Smooth muscle cell (in vitro differentiated cells): ENCODE measurements around the gene MMP24OS. TPM values are rescaled to one million over a fixed set of nuclear protein-coding genes. Genes with fewer than 3 reads are reported as not detected.

Experiments
- DNase-seq: peaks from one replicate; lab custom pipeline; 2025; ENCODE audit not compliant: unreplicated experiment; lab: John Stamatoyannopoulos, UW
- H2AFZ ChIP-seq: fragments of 200-600 bp; sonication (generic); 2 replicates; pipeline ENCODE4 v1.6.0; 2016; ENCODE audit warnings: antibody characterized with exemption, low read depth, mild to moderate bottlenecking
- H3F3A ChIP-seq: fragments of 200-600 bp; sonication (generic); 2 replicates; pipeline ENCODE4 v1.6.0; 2017; ENCODE audit warnings: antibody characterized with exemption, low read depth
- H3K27ac ChIP-seq: fragments of 200-600 bp; sonication (generic); 2 replicates; pipeline ENCODE4 v1.5.1; 2016; ENCODE audit warnings: low read depth, mild to moderate bottlenecking
- H3K27me3 ChIP-seq: fragments of 200-600 bp; sonication (generic); 2 replicates; pipeline ENCODE4 v1.6.1; 2016; ENCODE audit warnings: low read depth, mild to moderate bottlenecking
- H3K36me3 ChIP-seq: fragments of 200-600 bp; sonication (generic); 2 replicates; pipeline ENCODE4 v1.5.1; 2016; ENCODE audit warnings: low read depth
- H3K4me1 ChIP-seq: fragments of 200-600 bp; sonication (generic); 2 replicates; pipeline ENCODE4 v1.5.1; 2016; ENCODE audit warnings: low read depth
- H3K4me2 ChIP-seq: fragments of 200-600 bp; sonication (generic); 2 replicates; pipeline ENCODE4 v1.6.0; 2016; ENCODE audit warnings: mild to moderate bottlenecking
- H3K4me3 ChIP-seq: fragments of 200-600 bp; sonication (generic); 2 replicates; pipeline ENCODE4 v1.5.1; 2016; ENCODE audit warnings: mild to moderate bottlenecking
- H3K79me2 ChIP-seq: fragments of 200-600 bp; sonication (generic); 2 replicates; pipeline ENCODE4 v1.6.0; 2016; ENCODE audit warnings: low read depth, mild to moderate bottlenecking
- H3K9ac ChIP-seq: fragments of 200-600 bp; sonication (generic); 2 replicates; pipeline ENCODE4 v1.6.0; 2016; ENCODE audit warnings: low read depth
- H3K9me3 ChIP-seq: fragments of 200-600 bp; sonication (generic); replicated peaks from 2 replicates; pipeline ENCODE4 v1.5.1; 2016; ENCODE audit warnings: low read depth
- H4K20me1 ChIP-seq: fragments of 200-600 bp; sonication (generic); 2 replicates; pipeline ENCODE4 v1.6.0; 2016; ENCODE audit warnings: low read depth
- WGBS: methylation state at CpG from one replicate; pipeline ENCODE4 v1.1.7; 2016; ENCODE audit warnings: low lambda C conversion rate; 5-methylcytosine and 5-hydroxymethylcytosine counted together
- polyA plus RNA-seq: library from polyadenylated mRNA; unstranded; fragments of >200 nt; fragmentation: Nextera tagmentation; extraction: Ambion mirVana; gene quantifications from 2 replicates; pipeline ENCODE4 v1.2.1, GENCODE V29; 2016
- total RNA-seq: library from RNA; depleted of rRNA; stranded (reverse); fragments of >200 nt; gene quantifications from 2 replicates; pipeline ENCODE4 v1.2.3, GENCODE V29; 2014
- TF ChIP-seq, protein P1 (sequence below): fragments of 200-600 bp; sonication (generic); IDR thresholded peaks from 2 replicates; pipeline ENCODE4 v1.5.1; 2017; ENCODE audit warnings: borderline replicate concordance, mild to moderate bottlenecking, antibody characterized with exemption; ENCODE audit not compliant: insufficient read depth, poor library complexity, severe bottlenecking

The MMP24OS gene
- total and polyA plus RNA-seq, 2 experiments from 2014 or later = 14.3 to 44.7 TPM

- H3K4me3 ChIP-seq = no peak overlapping the region
- H3K27ac ChIP-seq = no peak overlapping the region
- peaks cover 10% of the 10 kb centered on the region for H4K20me1 ChIP-seq
- DNase-seq = no peak
- peaks cover 20% of the 10 kb centered on the region for H3F3A ChIP-seq
- no peaks in the 10 kb centered on the region for H3K4me1 ChIP-seq
- H3K9me3 ChIP-seq = no peaks in the 10 kb centered on the region
- H3K9ac ChIP-seq = no peak overlapping the region
- 97% methylated on average over 12 of the region's 12 CpGs for WGBS
- no peaks in the 10 kb centered on the region for H3K36me3 ChIP-seq
- H2AFZ ChIP-seq = no peak overlapping the region
- no peaks in the 10 kb centered on the region for H3K27me3 ChIP-seq
- no peak overlapping the region for H3K4me2 ChIP-seq
- TF ChIP-seq, protein P1, sequence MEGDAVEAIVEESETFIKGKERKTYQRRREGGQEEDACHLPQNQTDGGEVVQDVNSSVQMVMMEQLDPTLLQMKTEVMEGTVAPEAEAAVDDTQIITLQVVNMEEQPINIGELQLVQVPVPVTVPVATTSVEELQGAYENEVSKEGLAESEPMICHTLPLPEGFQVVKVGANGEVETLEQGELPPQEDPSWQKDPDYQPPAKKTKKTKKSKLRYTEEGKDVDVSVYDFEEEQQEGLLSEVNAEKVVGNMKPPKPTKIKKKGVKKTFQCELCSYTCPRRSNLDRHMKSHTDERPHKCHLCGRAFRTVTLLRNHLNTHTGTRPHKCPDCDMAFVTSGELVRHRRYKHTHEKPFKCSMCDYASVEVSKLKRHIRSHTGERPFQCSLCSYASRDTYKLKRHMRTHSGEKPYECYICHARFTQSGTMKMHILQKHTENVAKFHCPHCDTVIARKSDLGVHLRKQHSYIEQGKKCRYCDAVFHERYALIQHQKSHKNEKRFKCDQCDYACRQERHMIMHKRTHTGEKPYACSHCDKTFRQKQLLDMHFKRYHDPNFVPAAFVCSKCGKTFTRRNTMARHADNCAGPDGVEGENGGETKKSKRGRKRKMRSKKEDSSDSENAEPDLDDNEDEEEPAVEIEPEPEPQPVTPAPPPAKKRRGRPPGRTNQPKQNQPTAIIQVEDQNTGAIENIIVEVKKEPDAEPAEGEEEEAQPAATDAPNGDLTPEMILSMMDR = no peak
- peaks cover 13% of the 10 kb centered on the region for H3K79me2 ChIP-seq
These were observed 2.1 kb downstream of the MMP24OS start for GRCh38 chr20:35275741-35276251.

DNA sequence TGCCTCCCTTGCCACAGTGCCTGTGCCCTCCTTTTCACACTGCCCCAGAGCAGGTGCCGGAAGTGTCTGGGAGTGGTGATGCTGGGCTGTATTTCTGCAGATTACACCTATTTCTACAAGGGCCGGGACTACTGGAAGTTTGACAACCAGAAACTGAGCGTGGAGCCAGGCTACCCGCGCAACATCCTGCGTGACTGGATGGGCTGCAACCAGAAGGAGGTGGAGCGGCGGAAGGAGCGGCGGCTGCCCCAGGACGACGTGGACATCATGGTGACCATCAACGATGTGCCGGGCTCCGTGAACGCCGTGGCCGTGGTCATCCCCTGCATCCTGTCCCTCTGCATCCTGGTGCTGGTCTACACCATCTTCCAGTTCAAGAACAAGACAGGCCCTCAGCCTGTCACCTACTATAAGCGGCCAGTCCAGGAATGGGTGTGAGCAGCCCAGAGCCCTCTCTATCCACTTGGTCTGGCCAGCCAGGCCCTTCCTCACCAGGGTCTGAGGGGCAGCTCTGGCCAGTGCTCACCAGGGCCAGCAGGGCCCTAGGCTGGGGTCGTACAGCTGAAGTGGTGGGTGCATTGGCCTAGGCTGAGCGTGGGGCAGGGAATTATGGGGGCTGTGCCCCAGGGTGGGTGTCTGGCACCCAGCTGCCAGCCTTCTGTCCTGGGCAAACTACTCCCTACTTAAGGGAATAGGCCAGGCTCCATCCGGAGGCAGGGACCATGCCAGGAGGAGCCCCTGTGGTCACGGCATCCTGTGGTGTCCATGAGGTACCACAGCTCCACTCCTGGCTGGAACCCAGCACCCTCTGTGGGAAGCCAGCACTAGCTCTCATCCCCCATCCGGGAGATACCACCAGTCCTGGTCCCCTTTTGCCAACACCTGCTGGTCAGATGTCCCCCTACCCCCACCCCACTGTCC lies 3.5 kb downstream of the MMP24OS start:
- Histone ChIP-seq H3K9me3 (no peaks in the 10 kb centered on the region), H3K36me3 (no peaks in the 10 kb centered on the region), H3K27me3 (no peaks in the 10 kb centered on the region), H2AFZ (no peak overlapping the region), H3K9ac (no peak overlapping the region), H3K4me1 (no peaks in the 10 kb centered on the region), H3K79me2 (peaks cover 12% of the 10 kb centered on the region), H3K4me2 (no peak overlapping the region), H3F3A (peaks cover 7% of the 10 kb centered on the region), H3K27ac (no peak overlapping the region), H3K4me3 (no peak overlapping the region), H4K20me1 (peaks cover 5% of the 10 kb centered on the region)
- TF ChIP-seq, protein P1 = no peak
- no peak for DNase-seq
- 95% methylated on average over 23 of the region's 24 CpGs for WGBS

- no peaks in the 10 kb centered on the region for H3K27me3 ChIP-seq
- no peak overlapping the region for H3K4me3 ChIP-seq
- WGBS = 95% methylated on average over 13 of the region's 13 CpGs
These were observed 4.3 kb downstream of the MMP24OS start for GRCh38 chr20:35273449-35274171.

More at GRCh38 chr20:35273449-35274171, 4.3 kb downstream of the MMP24OS start:
- TF ChIP-seq, protein P1 = no peak
- Histone ChIP-seq H3K36me3 (no peaks in the 10 kb centered on the region), H3K4me1 (no peaks in the 10 kb centered on the region), H3K79me2 (peaks cover 12% of the 10 kb centered on the region), H3F3A (peaks cover 4% of the 10 kb centered on the region), H2AFZ (no peak overlapping the region), H3K4me2 (no peak overlapping the region), H4K20me1 (peaks cover 5% of the 10 kb centered on the region), H3K9me3 (no peaks in the 10 kb centered on the region), H3K9ac (no peak overlapping the region), H3K27ac (no peak overlapping the region)
- DNase-seq = no peak
